Colonic mucosa (tissue), 4 donors: ENCODE measurements around the gene CCDC170. TPM values are rescaled to one million over a fixed set of nuclear protein-coding genes. Genes with fewer than 3 reads are reported as not detected.

Experiments
- DNase-seq: peaks from one replicate; pipeline ENCODE4 v3.0.0-alpha.2; 2020
- H3K27ac ChIP-seq: fragments of 200-600 bp; one replicate; pipeline ENCODE4 v1.8.0; 2021
- H3K27me3 ChIP-seq: fragments of 200-600 bp; one replicate; pipeline ENCODE4 v1.8.0; 2021
- H3K36me3 ChIP-seq: fragments of 200-600 bp; one replicate; pipeline ENCODE4 v1.8.0; 2021
- H3K4me1 ChIP-seq: fragments of 200-600 bp; one replicate; pipeline ENCODE4 v1.8.0; 2021; ENCODE audit warnings: mild to moderate bottlenecking
- H3K4me3 ChIP-seq: fragments of 200-600 bp; one replicate; pipeline ENCODE4 v1.8.0; 2021
- H3K9ac ChIP-seq, 2 donors: one replicate each; pipeline ENCODE4 v1.7.0; 2013; ENCODE audit warnings: control low read depth in 2 of 2, low read depth in 2 of 2, low read length in 2 of 2
- H3K9me3 ChIP-seq: fragments of 200-600 bp; one replicate; pipeline ENCODE4 v1.8.0; 2021
- CTCF ChIP-seq: fragments of 200-600 bp; IDR thresholded peaks from one replicate; pipeline ENCODE4 v1.8.0; 2022; ENCODE audit warnings: antibody characterized with exemption, mild to moderate bottlenecking
- intact Hi-C: fragments of 100-400 bp; cut with DNase I; formaldehyde crosslinking; loops from one replicate; pipeline ENCODE4 v1.14.1; 2022
- total RNA-seq, 2 donors: library from RNA; stranded (reverse); fragmentation: NEBNext Ultra II Directional in 1 of 2; extraction: Animal tissue kit (Norgen Biotek cat#: 25700) in 1 of 2; gene quantifications; one replicate each; pipeline ENCODE4 v1.2.1, GENCODE V29; 2021
- donor health status: healthy.
- donor health status: DM: no; HTN: no; CAD: no.
- donor health status: DM: no; HTN: no; CAD: no.

The CCDC170 gene
- total RNA-seq, 2 donors from 2014 or later, result 0.77 to 0.86 TPM

- Histone ChIP-seq H3K9ac (no peak overlapping the region), H3K9me3 (no peaks in the 10 kb centered on the region), H3K36me3 (no peaks in the 10 kb centered on the region), H3K27me3 (no peaks in the 10 kb centered on the region), H3K27ac (no peak overlapping the region), H3K4me3 (no peak overlapping the region), H3K4me1 (no peaks in the 10 kb centered on the region)
- TF ChIP-seq CTCF, result no peak
- intact Hi-C loops, result no loop called here
- no peak for DNase-seq
Observed at GRCh38 chr6:151483994-151484393, 9.8 kb upstream of the CCDC170 start.

- intact Hi-C loops, result no loop called here
- Histone ChIP-seq H3K4me1 (no peaks in the 10 kb centered on the region), H3K27me3 (no peaks in the 10 kb centered on the region), H3K9me3 (no peaks in the 10 kb centered on the region), H3K36me3 (no peaks in the 10 kb centered on the region), H3K4me3 (no peak overlapping the region), H3K27ac (no peak overlapping the region), H3K9ac (no peak overlapping the region)
- TF ChIP-seq CTCF, result no peak
- DNase-seq, result no peak
Observed at GRCh38 chr6:151488226-151488625, 5.6 kb upstream of the CCDC170 start.

DNA sequence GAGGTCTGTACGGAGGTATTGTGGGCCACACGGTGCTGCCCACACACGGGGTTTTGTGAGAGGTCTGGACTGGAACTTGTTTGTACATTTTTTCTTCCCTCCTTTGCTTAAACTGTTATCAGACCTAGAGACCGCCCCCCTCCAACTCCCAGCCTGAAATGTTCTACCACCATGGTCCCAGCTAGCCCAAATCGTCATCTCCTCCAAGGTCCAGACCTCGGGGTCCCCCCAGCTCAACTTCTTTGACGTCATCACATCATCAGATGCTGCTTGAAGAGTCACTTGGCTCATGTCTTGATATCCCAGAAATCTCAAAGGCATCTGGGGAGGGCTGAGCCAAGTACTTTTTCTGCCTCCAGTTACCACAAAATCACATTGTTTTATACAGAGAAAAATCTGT lies 2.8 kb upstream of the CCDC170 start:
- Histone ChIP-seq H3K9me3 (no peaks in the 10 kb centered on the region), H3K36me3 (no peaks in the 10 kb centered on the region), H3K4me1 (no peaks in the 10 kb centered on the region), H3K27ac (no peak overlapping the region), H3K9ac (no peak overlapping the region), H3K27me3 (peaks cover 15% of the 10 kb centered on the region), H3K4me3 (no peak overlapping the region)
- intact Hi-C loops, result no loop called here
- DNase-seq, result no peak
- TF ChIP-seq CTCF, result no peak

DNA sequence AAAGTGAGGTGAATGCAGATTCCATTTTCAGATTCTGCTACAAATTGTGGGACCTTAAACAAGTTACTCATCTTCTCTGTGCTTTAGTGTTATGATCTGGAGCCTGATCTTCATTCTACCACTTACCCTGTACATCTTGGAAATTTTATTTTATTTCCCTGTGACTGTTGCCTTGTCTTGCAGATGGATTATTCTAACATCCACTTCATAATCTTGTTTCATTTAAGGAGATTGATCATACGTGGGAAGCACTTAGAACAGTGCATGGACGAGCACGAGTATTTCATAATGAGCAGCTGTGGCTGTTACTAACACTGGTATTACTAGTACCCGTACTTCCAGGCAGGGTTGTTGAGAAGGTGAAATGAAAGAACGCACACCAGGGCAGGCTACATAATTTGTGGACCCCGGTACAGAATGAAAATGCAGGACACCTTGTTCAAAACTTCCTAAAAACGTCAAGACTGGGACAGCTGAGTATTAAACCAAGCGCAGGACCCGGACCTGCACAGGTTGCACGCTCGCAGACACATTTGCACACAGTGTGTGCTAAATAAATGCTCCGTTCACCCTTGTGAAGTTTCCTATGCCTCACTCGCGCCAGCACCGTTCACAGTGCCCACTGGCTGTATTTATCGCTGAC lies 535 bp upstream of the CCDC170 start:
- Histone ChIP-seq H3K36me3 (no peaks in the 10 kb centered on the region), H3K27me3 (peaks cover 15% of the 10 kb centered on the region), H3K4me3 (peak overlapping the region; percentile 43), H3K27ac (no peak overlapping the region), H3K9me3 (no peaks in the 10 kb centered on the region), H3K9ac (no peak overlapping the region), H3K4me1 (no peaks in the 10 kb centered on the region)
- DNase-seq, result no peak
- TF ChIP-seq CTCF, result no peak
- intact Hi-C loops, result no loop called here

- peaks cover 15% of the 10 kb centered on the region for H3K27me3 ChIP-seq
- peak overlapping the region; percentile 43 for H3K4me3 ChIP-seq
- peak; percentile 23 for DNase-seq
- no peak for TF ChIP-seq CTCF
- no peaks in the 10 kb centered on the region for H3K36me3 ChIP-seq
- intact Hi-C loops, result no loop called here
- H3K9ac ChIP-seq, result peak overlapping the region; percentile 34 to 64
- no peaks in the 10 kb centered on the region for H3K9me3 ChIP-seq
- H3K4me1 ChIP-seq, result no peaks in the 10 kb centered on the region
- H3K27ac ChIP-seq, result peak overlapping the region; percentile 36
Observed at GRCh38 chr6:151494235-151494935, 568 bp downstream of the CCDC170 start.
